Panc1 (cell line): ENCODE results near the gene P2RY6. TPM values are rescaled to one million over a fixed set of nuclear protein-coding genes. Genes with fewer than 3 reads are reported as not detected.

Source experiments
- ATAC-seq: fragments of 200-7000 bp; cut with Tn5 transposase; 2 replicates; pipeline ENCODE4 v1.9.1; 2020; ENCODE audit warnings: mild to moderate bottlenecking, moderate library complexity
- BruUV-seq: library from RNA; stranded (reverse); fragments of 400-500 nt; replicated peaks from 2 replicates; lab custom pipeline; 2021; lab: Mats Ljungman, UMichigan
- CTCF ChIA-PET: fragments of 300-600 bp; sonication (Branson Sonifier 250); formaldehyde crosslinking; loops from one replicate; lab custom pipeline; 2022; ENCODE audit warnings: antibody characterized with exemption; lab: Charles Lee
- POLR2A ChIA-PET: fragments of 300-600 bp; sonication (Branson Sonifier 250); formaldehyde crosslinking; loops from one replicate; lab custom pipeline; 2022; ENCODE audit warnings: antibody characterized with exemption; lab: Charles Lee
- DNase-seq: peaks from one replicate; pipeline ENCODE4 v3.0.0-alpha.2; 2010; ENCODE audit warnings: low read depth, low spot score
- H3K27ac ChIP-seq: 2 replicates; pipeline ENCODE4 v1.5.1; 2011; ENCODE audit warnings: mild to moderate bottlenecking, low read length, inconsistent platforms
- H3K27me3 ChIP-seq: fragments of 200-500 bp; sonication (Bioruptor generic); 2 replicates; pipeline ENCODE4 v1.6.0; 2014; ENCODE audit warnings: low read length, inconsistent platforms; ENCODE audit not compliant: control insufficient read depth, insufficient read depth
- H3K36me3 ChIP-seq: fragments of 200-500 bp; sonication (Bioruptor generic); 2 replicates; pipeline ENCODE4 v1.5.1; 2014; ENCODE audit warnings: inconsistent platforms, mild to moderate bottlenecking, low read length, moderate library complexity; ENCODE audit not compliant: control insufficient read depth, insufficient read depth
- H3K4me1 ChIP-seq: 2 replicates; pipeline ENCODE4 v1.5.1; 2011; ENCODE audit warnings: inconsistent platforms, mild to moderate bottlenecking, low read length, moderate library complexity; ENCODE audit not compliant: control insufficient read depth, insufficient read depth
- H3K4me3 ChIP-seq, 2 experiments: 2 replicates each; pipeline ENCODE4 v1.5.1; 2011 to 2012; ENCODE audit warnings: low read depth in 2 of 2, low read length in 2 of 2, mild to moderate bottlenecking in 2 of 2, inconsistent platforms in 1 of 2, moderate library complexity in 1 of 2
- H3K9me3 ChIP-seq: fragments of 200-500 bp; sonication (Bioruptor generic); 2 replicates; pipeline ENCODE4 v1.5.1; 2014; ENCODE audit warnings: low read depth, mild to moderate bottlenecking, inconsistent platforms, low read length, moderate library complexity; ENCODE audit not compliant: control insufficient read depth, insufficient read depth
- CTCF ChIP-seq: fragments of 450-650 bp; IDR thresholded peaks from 2 replicates; pipeline ENCODE4 v1.5.1; 2017; ENCODE audit warnings: mild to moderate bottlenecking
- POLR2AphosphoS5 ChIP-seq: IDR thresholded peaks from 2 replicates; pipeline ENCODE4 v1.6.1; 2012; ENCODE audit warnings: mild to moderate bottlenecking, low read depth, low read length, moderate library complexity
- REST ChIP-seq, 2 experiments: IDR thresholded peaks; 2 replicates each; pipeline ENCODE4 v1.6.1; 2011 to 2012; ENCODE audit warnings: low read depth in 2 of 2, control low read depth in 1 of 2, low read length in 1 of 2, mild to moderate bottlenecking in 1 of 2, moderate library complexity in 1 of 2; ENCODE audit not compliant: insufficient read depth in 1 of 2
- SIN3A ChIP-seq: IDR thresholded peaks from 2 replicates; pipeline ENCODE4 v1.6.1; 2012; ENCODE audit warnings: low read depth, mild to moderate bottlenecking, low read length, moderate library complexity, borderline replicate concordance; ENCODE audit not compliant: insufficient read depth
- TCF7L2 ChIP-seq: IDR thresholded peaks from 2 replicates; pipeline ENCODE4 v1.6.1; 2011; ENCODE audit warnings: mild to moderate bottlenecking, low read depth, low read length, inconsistent platforms
- in situ Hi-C: cut with HindIII; loops from 2 replicates; pipeline ENCODE4 v1.10.0; 2016; ENCODE audit warnings: low sequenced_read_pairs, low pct_unique_long_range_greater_than_20kb
- intact Hi-C: fragments of 100-400 bp; cut with micrococcal nuclease; formaldehyde crosslinking; loops from one replicate; pipeline ENCODE4 v1.10.0; 2022; ENCODE audit not compliant: unreplicated experiment
- total RNA-seq: library from RNA; stranded (reverse); gene quantifications from one replicate; pipeline ENCODE4 v1.2.1, GENCODE V29; 2021; ENCODE audit not compliant: unreplicated experiment

P2RY6 gene
- total RNA-seq, 1 experiment from 2014 or later = 0.59 TPM

GRCh38 chr11:73239571-73240189, 32.5 kb upstream of the P2RY6 start:
- BruUV-seq = no TSS peak
- DNase-seq (no peak), ATAC-seq (no peak)
- ChIA-PET POLR2A (no interaction called here), CTCF (interaction anchor here (0.6 to 1.0 kb wide), 2 partner anchors 52 to 58 kb away, joined by 3 to 6 read pairs; no protein-coding TSS in a partner anchor)
- Histone ChIP-seq H3K27ac (no peak overlapping the region), H3K36me3 (no peaks in the 10 kb centered on the region), H3K4me3 (no peak overlapping the region), H3K4me1 (peaks cover 7% of the 10 kb centered on the region; the same call in 1 of the 2 replicates), H3K9me3 (no peaks in the 10 kb centered on the region), H3K27me3 (no peaks in the 10 kb centered on the region)
- in situ Hi-C loops = no loop called here
- intact Hi-C loops = loop anchor here (5.0 kb wide), 1 partner anchor 407 kb away; no protein-coding TSS in a partner anchor
- TF ChIP-seq SIN3A (no peak), CTCF (no peak), REST (IDR thresholded peaks at IDR 0.05; ENCODE audit: insufficient read depth in 1 of 2, low read depth in 2 of 2, low read length in 1 of 2) (no peak), POLR2AphosphoS5 (no peak), TCF7L2 (no peak)

GRCh38 chr11:73240190-73240781, 31.9 kb upstream of the P2RY6 start:
- Histone ChIP-seq H3K36me3 (no peaks in the 10 kb centered on the region), H3K4me1 (peaks cover 7% of the 10 kb centered on the region; the same call in 1 of the 2 replicates), H3K27ac (no peak overlapping the region), H3K9me3 (no peaks in the 10 kb centered on the region), H3K27me3 (no peaks in the 10 kb centered on the region), H3K4me3 (no peak overlapping the region)
- no peak for TF ChIP-seq REST (IDR thresholded peaks at IDR 0.05; ENCODE audit: insufficient read depth in 1 of 2, low read depth in 2 of 2, low read length in 1 of 2)
- no peak for TF ChIP-seq CTCF
- TF ChIP-seq TCF7L2 = no peak
- no peak for TF ChIP-seq POLR2AphosphoS5
- TF ChIP-seq SIN3A = no peak
- ChIA-PET POLR2A (no interaction called here), CTCF (interaction anchor here (0.5 to 1.0 kb wide), 3 partner anchors 53 to 474 kb away, joined by 3 to 6 read pairs (median 4); no protein-coding TSS in a partner anchor)
- in situ Hi-C loops (no loop called here), intact Hi-C loops (loop anchor here (5.0 kb wide), 1 partner anchor 408 kb away; no protein-coding TSS in a partner anchor)
- no peak for DNase-seq
- ATAC-seq = no peak
- no TSS peak for BruUV-seq
